T-helper 1 cell treated with Interleukin-12 subunit alpha and Interleukin-12 subunit beta and Interleukin-4 antibody, amounts not matched to agents 30 μg/mL and 1 μg/mL, for 36 hours (primary cell): ENCODE results near the gene FNDC3B.

Experiments
- H3K27ac Mint-ChIP-seq: one replicate; pipeline ENCODE4 v1.8.0; 2021; ENCODE audit warnings: mild to moderate bottlenecking, mixed read lengths
- H3K27me3 Mint-ChIP-seq: one replicate; pipeline ENCODE4 v1.8.0; 2021; ENCODE audit warnings: low read depth, mixed read lengths
- H3K36me3 Mint-ChIP-seq: one replicate; pipeline ENCODE4 v1.8.0; 2021; ENCODE audit warnings: low read depth, mixed read lengths
- H3K4me1 Mint-ChIP-seq: one replicate; pipeline ENCODE4 v1.8.0; 2021; ENCODE audit warnings: low read depth, mixed read lengths
- H3K4me3 Mint-ChIP-seq: one replicate; pipeline ENCODE4 v1.8.0; 2021; ENCODE audit warnings: mild to moderate bottlenecking, moderate library complexity, mixed read lengths
- H3K9me3 Mint-ChIP-seq: one replicate; pipeline ENCODE4 v1.8.0; 2021; ENCODE audit warnings: mixed read lengths

The FNDC3B gene

GRCh38 chr3:172056416-172056815, 17.0 kb downstream of the FNDC3B start:
- Mint-ChIP-seq H3K27me3 (no peaks in the 10 kb centered on the region), H3K4me1 (peaks cover 19% of the 10 kb centered on the region), H3K4me3 (no peak overlapping the region), H3K36me3 (peaks cover 8% of the 10 kb centered on the region), H3K9me3 (no peaks in the 10 kb centered on the region), H3K27ac (no peak overlapping the region)

- Mint-ChIP-seq H3K27me3 (no peaks in the 10 kb centered on the region), H3K9me3 (no peaks in the 10 kb centered on the region), H3K4me3 (no peak overlapping the region), H3K4me1 (peaks cover 22% of the 10 kb centered on the region), H3K27ac (no peak overlapping the region), H3K36me3 (peaks cover 8% of the 10 kb centered on the region)
Measured at GRCh38 chr3:172057059-172057458, 17.7 kb downstream of the FNDC3B start.

- Mint-ChIP-seq H3K27ac (no peak overlapping the region), H3K36me3 (peaks cover 3% of the 10 kb centered on the region), H3K27me3 (no peaks in the 10 kb centered on the region), H3K9me3 (no peaks in the 10 kb centered on the region), H3K4me3 (no peak overlapping the region), H3K4me1 (peaks cover 25% of the 10 kb centered on the region)
Measured at GRCh38 chr3:172057624-172058327, 18.4 kb downstream of the FNDC3B start.

GRCh38 chr3:172059532-172059931, 20.2 kb downstream of the FNDC3B start:
- no peak overlapping the region for H3K4me3 Mint-ChIP-seq
- no peaks in the 10 kb centered on the region for H3K27me3 Mint-ChIP-seq
- peaks cover 15% of the 10 kb centered on the region for H3K36me3 Mint-ChIP-seq
- H3K4me1 Mint-ChIP-seq: peaks cover 33% of the 10 kb centered on the region
- no peak overlapping the region for H3K27ac Mint-ChIP-seq
- no peaks in the 10 kb centered on the region for H3K9me3 Mint-ChIP-seq

- no peaks in the 10 kb centered on the region for H3K27me3 Mint-ChIP-seq
- H3K4me1 Mint-ChIP-seq: peaks cover 29% of the 10 kb centered on the region
- H3K36me3 Mint-ChIP-seq: peaks cover 15% of the 10 kb centered on the region
- no peaks in the 10 kb centered on the region for H3K9me3 Mint-ChIP-seq
- no peak overlapping the region for H3K27ac Mint-ChIP-seq
- no peak overlapping the region for H3K4me3 Mint-ChIP-seq
Measured at GRCh38 chr3:172060234-172060633, 20.9 kb downstream of the FNDC3B start.

- Mint-ChIP-seq H3K27ac (no peak overlapping the region), H3K4me1 (peaks cover 30% of the 10 kb centered on the region), H3K27me3 (no peaks in the 10 kb centered on the region), H3K4me3 (no peak overlapping the region), H3K36me3 (peaks cover 12% of the 10 kb centered on the region), H3K9me3 (no peaks in the 10 kb centered on the region)
Measured at GRCh38 chr3:172061724-172062184, 22.4 kb downstream of the FNDC3B start.

- no peaks in the 10 kb centered on the region for H3K9me3 Mint-ChIP-seq
- H3K36me3 Mint-ChIP-seq: peaks cover 12% of the 10 kb centered on the region
- H3K27ac Mint-ChIP-seq: no peak overlapping the region
- H3K4me3 Mint-ChIP-seq: no peak overlapping the region
- H3K27me3 Mint-ChIP-seq: no peaks in the 10 kb centered on the region
- H3K4me1 Mint-ChIP-seq: peaks cover 32% of the 10 kb centered on the region
Measured at GRCh38 chr3:172062761-172063160, 23.4 kb downstream of the FNDC3B start.

GRCh38 chr3:172063456-172064432, 24.4 kb downstream of the FNDC3B start:
- Mint-ChIP-seq H3K27me3 (no peaks in the 10 kb centered on the region), H3K4me3 (no peak overlapping the region), H3K36me3 (peaks cover 12% of the 10 kb centered on the region), H3K27ac (no peak overlapping the region), H3K4me1 (peaks cover 35% of the 10 kb centered on the region), H3K9me3 (no peaks in the 10 kb centered on the region)

GRCh38 chr3:172065527-172065926, 26.1 kb downstream of the FNDC3B start:
- H3K27ac Mint-ChIP-seq: no peak overlapping the region
- H3K36me3 Mint-ChIP-seq: peaks cover 12% of the 10 kb centered on the region
- H3K4me3 Mint-ChIP-seq: no peak overlapping the region
- H3K27me3 Mint-ChIP-seq: no peaks in the 10 kb centered on the region
- no peaks in the 10 kb centered on the region for H3K9me3 Mint-ChIP-seq
- H3K4me1 Mint-ChIP-seq: peaks cover 35% of the 10 kb centered on the region

GRCh38 chr3:172065967-172066762, 26.8 kb downstream of the FNDC3B start:
- Mint-ChIP-seq H3K36me3 (peaks cover 12% of the 10 kb centered on the region), H3K27me3 (no peaks in the 10 kb centered on the region), H3K27ac (no peak overlapping the region), H3K9me3 (no peaks in the 10 kb centered on the region), H3K4me1 (peaks cover 35% of the 10 kb centered on the region), H3K4me3 (no peak overlapping the region)

- peaks cover 31% of the 10 kb centered on the region for H3K4me1 Mint-ChIP-seq
- peaks cover 12% of the 10 kb centered on the region for H3K36me3 Mint-ChIP-seq
- H3K27ac Mint-ChIP-seq: no peak overlapping the region
- no peaks in the 10 kb centered on the region for H3K27me3 Mint-ChIP-seq
- no peak overlapping the region for H3K4me3 Mint-ChIP-seq
- H3K9me3 Mint-ChIP-seq: no peaks in the 10 kb centered on the region
Measured at GRCh38 chr3:172066880-172067796, 27.8 kb downstream of the FNDC3B start.

GRCh38 chr3:172067837-172068440, 28.6 kb downstream of the FNDC3B start:
- H3K4me3 Mint-ChIP-seq: no peak overlapping the region
- no peaks in the 10 kb centered on the region for H3K9me3 Mint-ChIP-seq
- no peaks in the 10 kb centered on the region for H3K27me3 Mint-ChIP-seq
- H3K27ac Mint-ChIP-seq: no peak overlapping the region
- peaks cover 12% of the 10 kb centered on the region for H3K36me3 Mint-ChIP-seq
- peaks cover 28% of the 10 kb centered on the region for H3K4me1 Mint-ChIP-seq

GRCh38 chr3:172068977-172069376, 29.6 kb downstream of the FNDC3B start:
- Mint-ChIP-seq H3K27ac (no peak overlapping the region), H3K27me3 (no peaks in the 10 kb centered on the region), H3K4me3 (no peak overlapping the region), H3K36me3 (peaks cover 4% of the 10 kb centered on the region), H3K9me3 (no peaks in the 10 kb centered on the region), H3K4me1 (peaks cover 23% of the 10 kb centered on the region)
